Measurements from ENCODE around the gene FBXO9. TPM values are rescaled to one million over a fixed set of nuclear protein-coding genes. Genes with fewer than 3 reads are reported as not detected.

The FBXO9 gene
- total and polyA plus RNA-seq, 2 of the 8 experiments (the other 6 are each of a cell fraction or from before 2014, with no cell fraction given), result 41.3 to 50.9 TPM

GRCh38 chr6:53148684-53149083, 83.5 kb downstream of the FBXO9 start, which contains the start of gene GCM1:
TSS of gene GCM1 (minus strand) at chr6:53148841. CDS start at chr6:53145632, 3,209 bp downstream.
- Histone ChIP-seq H2AK5ac (ENCODE audit: low read depth, low read length) (no peak within 1 kb of the TSS), H2BK12ac (ENCODE audit: low read depth, low read length) (no peak within 1 kb of the TSS), H3K23ac (ENCODE audit: insufficient read length) (no peak within 1 kb of the TSS), H3K56ac (replicated peaks; ENCODE audit: insufficient read length, low read depth, low read length) (no peak within 1 kb of the TSS), H3K4me1 (replicated peaks in 1 of 4; ENCODE audit: control insufficient read depth in 3 of 4, insufficient read depth in 4 of 4, low read length in 3 of 4) (peaks cover 0 to 4% (median 0%) of the 10 kb centered on the region in 4 experiments; a peak in 2 of 7 replicates), H3K4me2 (ENCODE audit: insufficient read depth in 1 of 2, low read depth in 2 of 2, low read length in 2 of 2) (no peak within 1 kb of the TSS), H2BK15ac (ENCODE audit: low read length) (no peak within 1 kb of the TSS), H4K20me1 (replicated peaks in 1 of 2; ENCODE audit: control insufficient read depth in 1 of 2, insufficient read depth in 2 of 2, low read length in 2 of 2) (no peaks in the 10 kb centered on the region), H3K14ac (ENCODE audit: insufficient read length) (no peak within 1 kb of the TSS), H3K79me2 (ENCODE audit: control insufficient read depth in 1 of 2, insufficient read depth in 2 of 2, low read length in 2 of 2) (no peaks in the 10 kb centered on the region), H2BK20ac (ENCODE audit: low read length) (no peak within 1 kb of the TSS), H3K9me3 (ENCODE audit: insufficient read depth in 2 of 2, low read depth in 1 of 2, low read length in 1 of 2) (no peaks in the 10 kb centered on the region), H3K27ac (ENCODE audit: low read depth, low read length) (no peak within 1 kb of the TSS), H3K9ac (replicated peaks in 1 of 4; ENCODE audit: extremely low read depth in 1 of 4, low read depth in 3 of 4, low read length in 3 of 4) (no peak within 1 kb of the TSS), H3K36me3 (ENCODE audit: control insufficient read depth in 2 of 4, insufficient read depth in 4 of 4, low read length in 3 of 4) (no peaks in the 10 kb centered on the region), H3K23me2 (ENCODE audit: low read depth, low read length) (no peaks in the 10 kb centered on the region), H2BK5ac (ENCODE audit: low read depth, low read length) (no peak within 1 kb of the TSS), H3K18ac (ENCODE audit: extremely low read depth, low read length) (no peak within 1 kb of the TSS), H3K4ac (replicated peaks; ENCODE audit: insufficient read length, low read depth, low read length) (no peak within 1 kb of the TSS), H3K79me1 (ENCODE audit: low read depth, low read length) (no peaks in the 10 kb centered on the region), H2AFZ (ENCODE audit: low read length) (no peak within 1 kb of the TSS), H3K4me3 (ENCODE audit: extremely low read depth in 1 of 4, insufficient read depth in 2 of 4, low read depth in 3 of 4, low read length in 4 of 4) (no peak within 1 kb of the TSS), H4K5ac (ENCODE audit: insufficient read length, low read depth, low read length) (no peak within 1 kb of the TSS), H3K27me3 (replicated peaks in 1 of 4; ENCODE audit: control insufficient read depth in 3 of 4, extremely low read depth in 1 of 4, insufficient read depth in 3 of 4, low read length in 3 of 4) (no peaks in the 10 kb centered on the region), H2BK120ac (replicated peaks; ENCODE audit: low read depth, low read length) (no peak within 1 kb of the TSS), H4K8ac (ENCODE audit: extremely low read depth, insufficient read depth, low read length) (no peak within 1 kb of the TSS), H4K91ac (replicated peaks; ENCODE audit: insufficient read length, low read length) (no peak within 1 kb of the TSS)
- CTCF ChIA-PET (ENCODE audit: partially characterized antibody), result no interaction called here
- TF ChIP-seq ASH2L (IDR thresholded peaks at IDR 0.05; ENCODE audit: low read length) (no peak), POLR2AphosphoS5 (IDR thresholded peaks at IDR 0.05; ENCODE audit: low read depth, low read length) (no peak), E2F6 (IDR thresholded peaks at IDR 0.05) (no peak), SAP30 (IDR thresholded peaks at IDR 0.05; ENCODE audit: insufficient read depth, insufficient replicate concordance, low read length) (no peak), TBP (IDR thresholded peaks at IDR 0.05; ENCODE audit: low read depth, low read length) (no peak), SP2 (IDR thresholded peaks at IDR 0.05; ENCODE audit: low read length) (no peak)
- no peak for DNase-seq (ENCODE audit: low read depth in 1 of 2, low spot score in 2 of 2)
- no peak for FAIRE-seq
- POLR2A ChIA-PET (ENCODE audit: partially characterized antibody), result no interaction called here
- WGBS, 2 experiments (ENCODE audit: extremely low coverage in 1 of 2, insufficient coverage in 1 of 2, insufficient read length in 1 of 2, insufficient replicate concordance in 2 of 2, low coverage in 1 of 2, low lambda C conversion rate in 2 of 2, missing lambda C conversion rate in 1 of 2), result 90% methylated on average over 5 of the region's 5 CpGs; no CpG with 5 or more reads in 1 of the 2 experiments
